GM18858 (cell line): ENCODE measurements around the gene AGBL2.
A peak's percentile ranks its signal among the peaks of the same experiment; 100 is the strongest.
"Not testable (repeated sequence)": the region's sequence is repeated elsewhere in the genome, so short reads cannot be mapped to it uniquely, and the experiment has no call there.

Experiments used
- ATAC-seq: cut with Tn5 transposase; IDR thresholded peaks from one replicate; pipeline ENCODE4 v1.9.1; 2021; ENCODE audit not compliant: unreplicated experiment

The AGBL2 gene

DNA sequence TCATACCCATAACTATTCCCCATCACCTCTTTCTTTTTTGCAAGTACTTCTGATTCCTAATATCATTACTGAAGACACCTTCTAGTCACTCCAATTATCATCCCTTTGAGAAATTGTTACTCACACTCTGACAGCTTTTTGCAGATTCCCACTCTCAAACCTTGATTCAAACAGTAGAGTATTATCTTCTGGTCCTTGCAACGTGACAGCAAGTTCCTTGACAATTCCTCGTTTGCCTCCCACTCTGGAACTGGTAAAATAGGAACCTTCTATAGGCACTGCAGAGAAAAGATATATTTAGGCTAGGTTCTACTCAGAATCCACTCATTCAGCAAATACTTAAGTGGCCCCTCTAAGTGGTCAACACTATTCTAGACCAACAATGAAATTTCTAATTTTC, 23.2 kb downstream of the AGBL2 start:
- ATAC-seq = no peak

DNA sequence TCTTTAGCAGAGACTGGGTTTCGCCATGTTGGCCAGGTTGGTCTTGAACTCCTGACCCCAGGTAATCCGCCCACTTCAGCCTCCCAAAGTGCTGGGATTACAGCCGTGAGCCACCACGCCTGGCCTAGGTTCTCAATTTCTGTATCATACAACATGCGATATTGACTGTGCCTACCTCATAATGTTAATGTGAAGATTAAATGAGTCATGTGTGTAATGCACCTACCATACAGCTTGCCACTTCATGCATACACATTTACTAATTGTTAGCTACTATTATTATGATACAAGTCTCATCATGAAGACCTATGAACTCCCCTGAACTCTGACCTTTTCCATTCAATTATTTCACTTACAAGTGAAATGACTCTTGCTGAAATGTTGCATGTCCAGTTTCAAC, 25.7 kb downstream of the AGBL2 start:
- ATAC-seq = no peak

DNA sequence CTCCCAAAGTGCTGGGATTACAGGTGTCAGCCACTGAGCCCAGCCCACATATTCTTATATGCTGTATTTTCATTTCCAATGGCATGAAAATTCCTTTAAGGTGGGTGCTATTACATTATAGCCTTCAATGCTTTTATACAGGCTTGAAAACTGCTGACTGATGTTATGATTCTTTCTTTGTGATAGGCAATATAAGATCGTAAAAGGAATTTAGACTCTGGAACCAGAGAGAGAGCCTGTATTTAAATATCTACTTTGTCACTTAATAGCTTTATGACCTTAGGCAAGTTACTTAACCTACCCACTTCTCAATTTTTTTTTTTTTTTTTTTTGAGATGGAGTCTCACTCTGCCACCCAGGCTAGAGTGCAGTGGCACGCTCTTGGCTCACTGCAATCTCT, 26.2 kb downstream of the AGBL2 start:
- no peak for ATAC-seq

DNA sequence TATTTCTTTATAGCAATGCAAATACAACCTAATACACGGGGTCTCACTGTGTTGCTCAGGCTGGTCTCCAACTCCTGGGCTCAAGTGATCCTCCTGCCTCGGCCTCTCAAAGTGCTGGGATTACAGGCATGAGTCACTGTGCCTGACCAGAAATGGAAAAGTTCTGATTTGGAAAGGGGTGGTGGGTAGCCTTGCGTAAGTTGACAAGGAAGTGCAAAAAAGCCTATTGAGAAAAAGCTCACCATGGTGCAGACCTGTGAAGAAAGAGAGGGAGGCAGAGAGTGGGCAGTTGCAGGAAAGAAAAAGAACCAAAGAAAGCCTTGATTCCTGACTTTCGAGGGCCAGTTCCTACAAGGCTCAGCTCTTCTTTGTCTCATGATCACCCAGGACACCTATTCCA, 27.1 kb downstream of the AGBL2 start:
- no peak for ATAC-seq

DNA sequence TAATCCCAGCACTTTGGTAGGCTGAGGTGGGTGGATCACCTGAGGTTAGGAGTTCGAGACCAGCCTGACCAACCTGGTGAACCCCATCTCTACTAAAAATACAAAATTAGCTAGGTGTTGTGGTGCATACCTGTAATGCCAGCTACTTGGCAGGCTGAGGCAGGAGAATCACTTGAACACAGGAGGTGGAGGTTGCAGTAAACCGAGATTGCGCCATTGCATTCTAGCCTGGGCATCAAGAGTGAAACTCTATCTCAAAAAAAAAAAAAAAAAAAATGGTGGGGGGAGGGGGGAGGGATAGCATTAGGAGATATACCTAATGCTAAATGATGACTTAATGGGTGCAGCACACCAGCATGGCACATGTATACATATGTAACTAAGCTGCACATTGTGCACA, 28.5 kb downstream of the AGBL2 start:
- not testable (repeated sequence) for ATAC-seq

DNA sequence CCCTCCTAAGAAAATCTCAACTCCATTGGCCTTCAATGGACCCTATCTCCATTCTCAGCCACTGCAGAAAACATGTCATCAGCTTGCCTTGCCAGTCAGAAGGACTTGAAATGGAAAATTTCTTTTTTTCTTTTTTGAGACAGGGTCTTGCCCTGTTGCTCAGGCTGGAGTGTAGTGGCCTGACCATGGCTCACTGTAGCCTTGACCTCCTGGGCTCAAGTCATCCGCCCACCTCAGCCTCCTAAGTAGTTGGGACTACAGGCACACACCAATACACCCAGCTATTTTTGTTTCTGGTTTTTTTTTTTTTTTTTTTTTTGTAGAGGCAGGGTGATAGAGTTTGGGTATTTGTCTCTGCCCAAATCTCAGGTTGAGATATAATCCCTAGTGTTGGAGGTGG, 29.0 kb downstream of the AGBL2 start:
- ATAC-seq = no peak

DNA sequence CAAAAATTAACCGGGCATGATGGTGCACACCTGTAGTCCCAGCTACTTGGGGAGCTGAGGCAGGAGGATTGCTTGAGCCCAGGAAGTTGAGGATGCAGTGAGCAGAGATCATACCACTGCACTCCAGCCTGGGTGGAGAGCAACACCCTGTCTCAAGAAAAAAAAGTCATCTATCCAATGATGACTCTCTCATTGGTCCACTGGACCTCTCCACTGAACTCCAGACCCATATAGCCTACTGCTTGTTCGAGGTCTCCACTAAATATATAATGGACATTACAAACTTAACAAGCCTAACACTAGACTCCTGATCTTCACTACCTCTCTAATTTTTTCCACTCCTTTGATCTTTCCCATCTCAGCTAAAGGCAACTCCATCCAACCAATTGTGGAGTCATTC, 39.3 kb downstream of the AGBL2 start:
- ATAC-seq = no peak

DNA sequence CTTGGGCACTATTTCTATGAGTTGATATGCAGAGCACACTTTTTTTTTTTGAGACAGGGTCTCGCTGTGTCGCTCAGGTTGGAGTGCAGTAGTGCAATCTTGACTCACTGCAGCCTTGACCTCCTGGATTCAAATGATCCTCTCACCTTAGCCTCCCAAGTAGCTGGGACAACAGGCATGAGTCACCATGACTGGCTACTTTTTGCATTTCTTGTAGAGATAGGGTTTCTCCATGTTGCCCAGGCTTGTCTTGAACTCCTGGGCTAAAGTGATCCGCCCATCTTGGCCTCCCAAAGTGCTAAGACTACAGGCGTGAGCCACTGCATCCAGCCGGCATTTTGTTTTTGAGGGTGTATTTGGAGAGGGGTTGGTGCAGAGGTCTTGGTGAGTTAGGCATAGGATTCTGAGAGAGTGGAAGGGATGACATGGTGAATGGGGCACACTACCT, 42.9 kb downstream of the AGBL2 start:
- no peak for ATAC-seq

DNA sequence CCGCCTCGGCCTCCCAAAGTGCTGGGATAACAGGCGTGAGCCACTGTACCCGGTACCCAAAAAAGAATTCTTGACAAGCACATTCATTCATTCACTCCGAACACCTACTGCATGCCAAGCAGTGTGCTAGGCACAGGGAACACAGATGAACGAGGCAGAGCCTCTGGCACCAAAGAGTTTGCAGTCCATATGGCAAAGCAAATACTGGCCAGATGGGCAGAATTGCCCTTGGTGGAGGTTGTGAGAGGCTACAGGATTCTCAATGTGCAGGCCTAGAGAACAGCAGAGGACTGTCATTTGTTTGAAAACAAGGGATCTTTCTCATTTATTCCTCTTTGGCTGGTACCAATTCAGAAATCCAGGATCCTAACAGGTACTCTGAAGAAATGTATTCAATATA, 45.3 kb downstream of the AGBL2 start:
- no peak for ATAC-seq

DNA sequence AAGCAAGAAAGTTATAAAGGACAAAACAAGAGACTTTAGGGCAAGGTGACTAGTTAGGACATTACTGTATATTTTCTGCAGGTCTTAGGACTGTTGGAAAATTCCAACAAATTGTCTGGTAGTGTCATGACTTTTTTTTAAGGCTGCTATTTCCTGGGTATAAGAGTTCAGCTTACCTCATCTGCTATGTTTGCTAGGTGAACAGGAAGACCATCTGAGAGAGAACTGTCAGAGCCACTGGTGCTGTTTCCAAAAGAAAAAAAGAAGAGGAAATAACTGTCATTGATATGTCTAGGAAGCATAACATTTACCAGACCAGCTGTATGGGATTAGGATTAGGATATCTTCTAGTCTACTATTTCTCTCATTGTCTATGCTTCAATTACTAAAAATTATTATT, 46.5 kb downstream of the AGBL2 start:
- no peak for ATAC-seq

DNA sequence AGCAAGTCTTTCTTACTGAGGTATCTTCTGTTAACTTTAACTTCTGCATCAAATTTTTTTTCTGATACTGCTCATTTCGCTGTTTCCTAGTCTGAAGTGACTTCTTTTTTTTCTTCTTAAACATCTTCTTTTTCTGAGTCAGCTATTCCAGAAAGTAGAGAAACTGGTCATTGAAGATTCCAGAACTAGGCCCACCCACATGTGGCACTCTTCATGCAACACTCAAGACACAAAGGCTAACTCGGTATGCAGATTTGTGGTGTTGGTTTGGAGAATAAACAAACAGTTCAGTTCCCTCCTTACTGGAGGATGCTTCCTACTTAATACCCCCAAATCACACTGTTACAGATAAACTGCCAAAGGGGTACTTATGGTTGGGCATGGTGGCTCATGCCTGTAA, 47.6 kb downstream of the AGBL2 start:
- no peak for ATAC-seq

DNA sequence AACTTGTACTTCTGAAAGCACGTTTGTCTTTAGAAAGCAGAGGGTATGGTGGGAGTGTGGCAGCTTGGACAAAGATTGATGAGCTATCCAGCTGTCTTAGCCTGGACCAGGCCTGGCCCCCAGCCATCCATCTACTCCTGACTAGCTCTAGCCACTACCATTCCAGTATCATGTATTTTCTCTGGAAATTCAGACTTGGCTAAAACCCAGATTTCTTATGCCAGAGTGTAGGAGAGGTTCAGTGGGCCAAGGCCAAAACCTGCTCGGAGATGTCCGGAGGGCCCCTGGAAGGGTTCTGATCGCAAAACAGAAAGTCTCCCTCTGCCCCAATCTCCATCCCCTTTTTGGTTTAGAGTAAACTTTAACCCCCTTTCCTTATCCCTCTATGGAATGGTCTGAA, 48.0 kb downstream of the AGBL2 start:
- no peak for ATAC-seq

DNA sequence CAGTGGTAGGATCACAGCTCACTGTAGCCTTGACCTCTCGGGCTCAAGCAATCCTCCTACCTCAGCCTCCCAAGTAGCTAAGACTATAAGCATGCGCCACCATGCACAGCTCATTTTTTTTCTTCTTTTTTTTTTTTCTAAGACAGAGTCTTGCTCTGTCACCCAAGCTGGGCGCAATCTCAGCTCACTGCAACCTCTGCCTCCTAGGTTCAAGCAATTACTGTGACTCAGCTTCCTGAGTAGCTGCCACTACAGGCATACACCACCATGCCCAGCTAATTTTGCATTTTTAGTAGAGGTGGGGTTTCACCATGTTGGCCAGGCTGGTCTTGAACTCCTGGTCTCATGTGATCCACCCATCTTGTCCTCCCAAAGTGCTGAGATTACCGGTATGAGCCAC, 50.2 kb downstream of the AGBL2 start:
- ATAC-seq = not testable (repeated sequence)

DNA sequence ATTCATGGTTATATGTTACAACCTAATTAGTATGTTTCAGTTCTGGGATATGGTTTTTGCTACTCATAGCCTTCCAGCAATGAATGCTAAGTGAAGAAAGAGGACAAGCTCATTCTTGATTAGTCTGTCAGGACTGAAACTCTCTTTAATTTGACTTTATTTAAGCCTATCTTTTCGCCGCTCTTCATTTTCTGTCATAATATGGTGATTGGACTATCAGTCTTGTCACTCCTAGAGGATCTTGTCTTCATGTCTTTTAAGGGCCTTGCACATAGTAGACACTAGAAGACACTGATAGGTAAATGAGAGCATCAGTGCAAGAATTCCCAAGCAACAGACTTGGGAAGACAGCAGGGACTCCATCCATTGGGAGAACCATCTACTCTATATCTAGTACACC, 53.9 kb downstream of the AGBL2 start:
- ATAC-seq = no peak

DNA sequence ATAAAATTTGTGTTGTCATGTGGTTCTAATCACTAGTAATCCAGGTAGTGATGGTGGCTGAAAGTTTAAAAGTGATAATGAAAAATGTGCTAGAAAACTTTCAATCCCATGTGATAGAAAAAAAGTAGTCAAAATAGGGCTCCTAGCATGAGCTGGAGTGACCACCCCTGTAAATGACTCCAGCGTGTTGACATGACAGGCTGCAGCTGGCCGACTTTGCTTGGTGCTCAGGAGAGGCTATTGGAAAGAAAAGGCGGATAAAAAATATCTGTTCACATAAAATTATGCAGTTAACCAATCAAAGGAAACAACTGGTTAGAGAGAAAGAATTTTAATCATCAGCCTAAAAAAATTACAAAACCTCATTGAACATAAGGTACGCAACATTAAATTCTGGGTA, 55.9 kb downstream of the AGBL2 start:
- no peak for ATAC-seq

DNA sequence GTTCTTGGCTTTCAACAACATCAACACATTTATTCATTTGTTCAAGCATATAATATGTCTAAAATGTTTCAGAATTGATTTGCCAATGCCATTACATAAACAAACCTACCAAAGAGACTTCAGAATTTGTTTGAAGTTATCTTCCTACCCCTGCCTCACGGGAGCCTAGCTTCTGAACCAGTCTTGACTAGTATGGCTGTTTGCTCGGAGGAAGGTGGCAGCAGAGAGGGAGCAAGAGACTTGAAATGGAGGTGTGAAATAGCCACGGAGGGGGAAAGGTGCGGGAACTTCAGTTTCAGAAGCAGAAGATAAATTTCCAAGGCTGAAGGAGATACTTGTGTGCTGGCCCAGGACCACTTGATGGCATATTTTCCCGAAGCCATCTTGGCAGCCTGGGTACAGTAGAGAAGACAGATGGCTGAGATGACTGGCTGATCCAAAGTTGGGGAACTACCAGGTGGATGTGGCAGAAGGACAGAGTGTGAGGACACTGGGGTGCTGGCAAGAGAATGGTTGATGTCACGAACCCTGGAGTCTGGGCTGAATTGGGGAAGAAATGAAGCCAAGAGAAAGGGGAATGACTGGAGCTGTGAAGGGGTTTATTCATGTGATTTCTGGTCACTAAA, 58.8 kb downstream of the AGBL2 start:
- ATAC-seq = no peak

DNA sequence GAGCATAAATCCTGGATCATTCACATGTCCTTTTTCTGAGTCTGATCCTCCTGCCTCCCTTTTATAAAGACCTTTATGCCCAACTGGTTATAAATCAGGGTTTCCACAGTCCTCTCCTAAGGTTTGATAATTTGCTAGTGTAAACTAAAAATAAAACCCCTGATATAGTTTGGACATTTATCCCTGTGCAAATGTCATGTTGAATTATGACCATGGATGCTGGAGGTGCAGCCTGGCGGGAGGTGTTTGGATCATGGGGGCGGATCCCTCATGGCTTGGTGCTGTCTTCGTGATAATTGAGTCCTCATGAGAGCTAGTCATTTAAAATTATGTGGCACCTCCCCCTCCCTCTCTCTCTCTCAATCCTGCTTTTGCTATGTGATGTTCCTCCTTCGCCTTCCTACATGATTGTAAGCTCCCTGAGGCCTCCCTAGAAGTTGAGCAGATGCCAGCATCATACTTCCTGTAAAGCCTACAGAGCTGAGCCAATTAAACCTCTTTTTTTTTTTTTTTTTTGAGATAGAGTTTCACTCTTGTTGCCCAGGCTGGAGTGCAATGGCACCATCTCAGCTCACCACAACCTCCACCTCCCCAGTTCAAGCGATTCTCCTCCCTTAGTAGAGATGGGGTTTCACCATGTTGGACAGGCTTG, 63.2 kb downstream of the AGBL2 start:
- ATAC-seq = no peak

DNA sequence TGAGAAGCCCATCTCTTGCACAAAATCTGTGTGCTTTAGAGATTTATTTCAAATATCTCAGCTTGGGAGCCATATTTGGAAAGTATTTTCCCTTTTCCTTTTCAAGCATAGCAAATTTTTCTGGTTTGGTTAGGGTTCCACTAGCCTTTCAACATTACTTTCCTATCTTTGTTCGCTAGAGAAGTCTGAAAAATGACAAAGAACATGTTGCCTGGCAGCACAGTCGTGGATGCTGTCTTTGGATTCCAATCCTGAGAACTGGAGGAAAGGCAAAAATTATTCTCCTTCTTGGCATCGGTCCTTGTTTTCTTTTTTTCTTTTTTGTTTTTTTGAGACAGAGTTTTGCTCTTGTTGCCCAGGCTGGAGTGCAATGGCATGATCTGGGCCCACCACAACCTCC, 65.9 kb downstream of the AGBL2 start:
- no peak for ATAC-seq

DNA sequence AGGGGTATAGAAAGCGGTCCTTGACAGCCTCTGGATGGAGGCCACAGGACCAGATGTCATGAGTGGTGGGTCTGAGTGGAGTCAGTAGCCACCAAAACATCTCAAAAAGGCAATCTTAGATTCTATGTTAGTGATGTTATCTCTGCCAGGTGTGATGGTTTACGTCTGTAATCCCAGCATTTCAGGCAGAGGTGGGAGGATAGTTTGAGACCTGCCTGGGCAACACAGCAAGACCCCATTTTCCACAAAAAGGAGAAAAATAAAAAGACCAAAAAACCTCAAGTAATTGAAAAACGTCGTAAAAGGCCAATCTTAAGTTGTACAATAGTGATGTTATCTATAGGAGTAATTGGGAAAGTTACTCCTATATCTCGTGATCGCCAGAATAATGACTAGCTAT, 69.2 kb downstream of the AGBL2 start:
- ATAC-seq = no peak

DNA sequence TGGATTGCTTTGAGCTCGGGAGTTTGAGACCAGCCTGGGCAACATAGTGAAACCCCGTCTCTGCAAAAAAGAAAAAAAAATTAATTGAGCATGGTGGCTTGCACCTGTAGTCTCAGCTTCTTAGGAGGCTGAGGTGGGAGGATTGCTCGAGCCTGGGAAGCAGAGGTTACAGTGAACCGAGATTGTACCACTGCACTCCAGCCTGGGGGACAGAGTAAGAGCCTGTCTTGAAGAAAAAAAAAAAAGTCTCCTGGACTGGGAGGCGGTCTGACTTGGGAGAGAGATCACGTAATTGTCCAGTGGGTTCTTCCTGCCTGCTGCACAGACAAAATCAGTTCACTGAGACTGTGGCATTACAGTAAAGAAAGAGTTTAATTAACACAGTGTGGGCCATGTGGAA, 69.7 kb downstream of the AGBL2 start:
- ATAC-seq = no peak

DNA sequence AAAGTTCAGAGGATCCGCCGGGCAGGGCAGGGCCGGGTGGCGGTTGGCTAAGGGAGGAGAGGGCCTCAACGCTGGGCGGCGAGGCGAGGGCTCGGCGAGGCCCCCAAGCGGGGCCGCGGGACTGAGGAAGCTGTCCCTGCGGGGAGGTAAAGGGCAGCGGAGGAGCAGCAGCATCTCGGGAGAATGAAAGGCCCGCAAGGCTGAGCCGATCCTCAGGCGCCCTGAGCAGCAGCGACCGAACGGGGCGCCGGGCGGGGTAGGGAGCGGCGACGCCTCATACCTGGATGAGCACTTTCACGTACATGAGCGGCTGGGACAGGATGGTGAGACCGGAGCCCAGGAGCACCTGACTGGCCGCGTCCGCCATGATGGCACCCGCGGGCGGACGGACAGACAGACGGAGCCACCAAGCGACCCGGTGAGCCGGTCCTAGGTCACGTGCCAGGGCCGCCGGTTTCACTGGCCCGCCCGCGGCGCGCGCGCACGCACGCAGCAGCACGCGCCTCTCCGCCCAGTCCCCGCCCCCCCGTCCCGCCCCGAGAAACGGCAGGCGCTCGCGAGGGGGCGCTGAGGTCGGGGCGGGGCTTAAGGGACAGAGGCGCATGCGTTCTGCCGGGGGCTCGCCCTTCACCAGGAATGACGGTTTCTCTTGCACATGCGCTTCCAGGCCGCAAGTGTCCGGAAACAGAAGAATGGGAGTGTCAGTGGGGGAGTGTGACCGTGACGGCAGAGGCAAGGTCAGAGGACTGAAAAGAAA, 72.9 kb downstream of the AGBL2 start, which contains the start of gene MTCH2:
TSS of gene MTCH2 (minus strand) at position 461 of the 757 bp plus-strand sequence. CDS start at position 367, 94 bp downstream.
- ATAC-seq = peak; percentile 89

DNA sequence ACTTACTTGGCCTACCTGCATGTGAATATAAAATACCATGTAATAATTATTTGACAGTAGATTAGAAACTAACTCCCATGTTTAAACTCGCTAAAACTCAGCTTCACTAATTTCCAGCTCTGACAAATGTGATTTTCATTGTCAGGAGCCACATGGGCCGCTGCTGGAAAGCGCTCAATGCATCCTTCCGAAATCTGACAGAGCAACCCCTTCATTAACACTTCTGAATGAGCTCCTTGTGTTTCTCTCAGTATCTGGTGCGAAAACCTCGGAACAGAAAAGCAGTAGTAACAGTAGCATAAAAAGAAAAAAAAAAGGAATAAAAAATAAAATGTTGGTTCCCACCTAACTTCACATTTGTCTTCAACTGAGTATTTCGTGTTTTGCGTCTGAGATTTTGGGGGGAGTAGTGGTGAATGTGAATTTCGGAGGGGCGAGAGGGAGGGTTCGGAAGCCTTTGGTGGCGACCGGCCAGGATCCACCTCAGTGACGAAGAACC, 73.5 kb downstream of the AGBL2 start:
- no peak for ATAC-seq
